HG03432 (cell line): ENCODE measurements around the gene AGAP1.
"Not testable (repeated sequence)": the region's sequence is repeated elsewhere in the genome, so short reads cannot be mapped to it uniquely, and the experiment has no call there.

Experiments used
- ATAC-seq: cut with Tn5 transposase; IDR thresholded peaks from one replicate; pipeline ENCODE4 v1.9.1; 2021; ENCODE audit warnings: mild to moderate bottlenecking, moderate library complexity; ENCODE audit not compliant: unreplicated experiment

The AGAP1 gene

GRCh38 chr2:236125541-236125940, 631.7 kb downstream of the AGAP1 start:
- ATAC-seq: no peak

- no peak for ATAC-seq
Observed at GRCh38 chr2:236127010-236127409, 633.2 kb downstream of the AGAP1 start.

- ATAC-seq: no peak
Observed at GRCh38 chr2:236128321-236128720, 634.5 kb downstream of the AGAP1 start.

- no peak for ATAC-seq
Observed at GRCh38 chr2:236129935-236130334, 636.1 kb downstream of the AGAP1 start.

- no peak for ATAC-seq
Observed at GRCh38 chr2:236130349-236130998, 636.6 kb downstream of the AGAP1 start.

GRCh38 chr2:236131073-236131692, 637.3 kb downstream of the AGAP1 start:
- no peak for ATAC-seq

GRCh38 chr2:236133410-236134012, 639.7 kb downstream of the AGAP1 start:
- ATAC-seq: no peak

- no peak for ATAC-seq
Observed at GRCh38 chr2:236136538-236136937, 642.7 kb downstream of the AGAP1 start.

GRCh38 chr2:236137066-236137465, 643.2 kb downstream of the AGAP1 start:
- no peak for ATAC-seq

GRCh38 chr2:236141616-236142015, 647.8 kb downstream of the AGAP1 start:
- ATAC-seq: not testable (repeated sequence)

- ATAC-seq: no peak
Observed at GRCh38 chr2:236143811-236144210, 650.0 kb downstream of the AGAP1 start.

GRCh38 chr2:236146436-236146835, 652.6 kb downstream of the AGAP1 start:
- ATAC-seq: no peak

- no peak for ATAC-seq
Observed at GRCh38 chr2:236155406-236155805, 661.6 kb downstream of the AGAP1 start.

GRCh38 chr2:236156095-236156859, 662.4 kb downstream of the AGAP1 start:
- ATAC-seq: no peak

- ATAC-seq: no peak
Observed at GRCh38 chr2:236156860-236157194, 663.0 kb downstream of the AGAP1 start.

- no peak for ATAC-seq
Observed at GRCh38 chr2:236157366-236157765, 663.5 kb downstream of the AGAP1 start.

- no peak for ATAC-seq
Observed at GRCh38 chr2:236157815-236158498, 664.1 kb downstream of the AGAP1 start.

- ATAC-seq: no peak
Observed at GRCh38 chr2:236158969-236159777, 665.3 kb downstream of the AGAP1 start.

GRCh38 chr2:236159778-236160170, 665.9 kb downstream of the AGAP1 start:
- no peak for ATAC-seq

- ATAC-seq: no peak
Observed at GRCh38 chr2:236160366-236161081, 666.7 kb downstream of the AGAP1 start.
